CD4-positive, alpha-beta T cell treated with Interleukin-10 for 1 hour (primary cell): ENCODE data around the gene PPM1L.
A peak's percentile ranks its signal among the peaks of the same experiment; 100 is the strongest.

Experiments
- DNase-seq: peaks from one replicate; pipeline ENCODE4 v3.0.0-alpha.2; 2020

Gene PPM1L

DNA sequence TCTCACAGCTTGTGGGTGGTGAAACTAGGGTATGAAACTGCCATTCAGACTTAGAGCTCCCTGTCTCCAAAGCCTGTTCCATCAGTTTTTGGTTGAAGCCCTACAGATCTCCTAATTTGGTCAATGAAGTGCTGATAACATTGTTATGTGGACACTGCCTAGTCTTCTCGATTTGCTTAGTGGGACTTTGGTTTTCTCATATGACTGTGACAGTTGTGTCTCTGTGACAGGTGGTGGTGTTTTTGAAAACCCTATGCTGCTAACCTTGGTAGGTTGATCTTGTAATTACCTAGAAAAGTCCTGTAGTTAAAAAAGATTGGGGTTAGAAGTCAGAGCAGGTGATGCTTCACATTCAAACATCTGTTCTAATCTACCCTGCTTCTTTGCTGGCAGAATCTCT is 9.2 kb downstream of the PPM1L start:
- no peak for DNase-seq

DNA sequence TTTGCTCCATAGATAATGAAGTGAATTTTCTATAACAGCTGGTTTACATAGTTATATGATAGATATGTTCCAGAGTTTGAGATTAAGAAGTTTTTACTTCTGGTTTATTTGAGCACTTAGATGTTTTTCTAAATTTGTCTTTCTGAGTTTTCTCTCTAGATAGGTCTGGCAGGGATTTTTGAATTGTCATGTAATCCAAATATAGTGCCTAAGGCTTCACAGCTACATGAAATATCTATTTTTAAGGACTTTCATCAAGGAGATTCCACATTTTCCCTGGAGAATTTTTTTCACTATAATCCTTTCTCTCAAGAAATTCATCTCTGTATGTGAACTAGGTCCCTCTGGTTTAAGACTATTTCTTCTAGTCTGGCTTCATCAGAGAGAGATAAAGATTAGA is 12.0 kb downstream of the PPM1L start:
- no peak for DNase-seq

DNA sequence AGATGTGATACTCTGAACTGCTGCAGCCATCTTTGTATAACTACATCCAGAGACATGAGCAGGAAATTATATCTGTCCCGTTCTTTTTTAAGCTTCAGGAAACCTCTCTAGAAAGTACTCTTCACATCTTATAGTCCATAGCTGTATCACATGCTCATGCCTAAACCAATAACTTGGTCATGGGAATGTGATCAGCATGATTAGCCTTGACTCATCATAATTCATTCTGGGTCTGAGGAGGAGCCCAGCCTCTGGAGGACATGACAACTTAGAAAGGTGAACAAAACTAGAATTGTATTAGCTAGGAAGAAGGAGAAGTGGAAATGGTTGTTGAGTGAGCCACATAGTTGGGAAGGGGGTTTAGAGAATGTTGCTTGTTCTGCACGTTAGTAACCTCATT is 12.9 kb downstream of the PPM1L start:
- no peak for DNase-seq

DNA sequence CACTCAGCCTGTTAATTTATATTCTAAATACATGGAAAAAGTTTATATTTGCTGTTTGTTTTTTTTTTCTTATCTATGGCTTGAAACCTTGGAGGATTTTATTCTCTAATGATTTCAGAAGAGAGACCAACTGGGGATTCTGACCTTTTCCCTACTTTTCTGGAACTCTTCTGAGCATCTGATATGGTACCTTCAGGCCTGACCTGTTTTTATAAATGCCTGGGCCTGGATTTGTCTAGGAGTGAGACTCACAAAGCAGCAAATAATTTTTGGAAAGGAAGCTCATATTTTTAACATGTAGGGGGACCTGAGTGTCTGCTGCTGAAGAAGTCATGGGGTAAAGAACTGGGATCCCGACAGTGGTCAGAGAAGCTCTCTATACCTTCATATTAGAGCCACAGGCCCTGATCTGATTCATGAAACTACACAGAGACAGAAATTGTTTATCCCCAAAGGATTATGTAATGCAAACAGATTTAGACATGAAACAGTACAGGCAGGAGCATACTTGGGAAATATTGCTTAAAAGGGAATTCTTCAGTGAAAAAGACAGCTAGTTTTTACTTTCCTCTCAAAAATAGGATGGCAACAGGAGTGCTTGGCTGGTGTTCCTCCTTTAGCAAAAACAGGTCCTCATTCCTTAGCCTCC is 15.9 kb downstream of the PPM1L start:
- no peak for DNase-seq

DNA sequence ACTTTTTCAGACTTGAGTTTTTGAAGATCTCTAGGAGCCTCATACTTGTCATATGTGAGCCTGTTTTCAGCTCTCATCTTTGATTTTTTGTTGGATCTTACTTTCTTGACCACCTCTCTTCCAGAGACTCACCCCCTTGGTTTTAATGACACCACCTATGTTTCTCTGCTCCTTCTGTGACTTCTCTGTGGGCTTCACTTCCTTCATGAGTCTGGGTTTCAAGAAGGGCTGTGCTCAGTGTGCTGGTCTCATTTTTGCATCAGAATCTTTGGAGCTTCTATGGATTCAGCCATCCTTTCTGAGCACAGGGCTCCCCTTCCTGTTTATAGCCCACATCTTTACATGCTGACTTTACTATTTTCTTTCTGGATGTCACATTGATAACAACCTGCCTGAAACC is 17.7 kb downstream of the PPM1L start:
- DNase-seq: no peak

DNA sequence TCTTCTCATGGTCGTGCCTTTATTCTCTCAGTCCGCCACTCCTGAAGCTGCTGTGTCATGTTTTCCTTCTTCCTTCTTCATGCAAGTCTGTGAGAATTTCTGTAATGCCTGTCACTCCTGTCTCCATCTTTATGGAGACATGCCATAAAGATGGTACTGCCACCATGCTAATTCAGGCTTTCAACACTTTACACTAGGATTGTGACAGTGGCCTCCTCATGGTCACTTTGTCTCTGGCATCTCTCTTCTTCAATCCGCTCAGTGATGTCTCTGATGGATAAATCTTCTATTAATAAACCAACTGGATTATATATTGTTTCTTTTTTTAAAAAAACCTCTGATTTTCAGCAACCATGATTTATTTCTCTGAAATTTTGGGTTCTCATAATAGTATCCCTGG is 18.1 kb downstream of the PPM1L start:
- DNase-seq: no peak

DNA sequence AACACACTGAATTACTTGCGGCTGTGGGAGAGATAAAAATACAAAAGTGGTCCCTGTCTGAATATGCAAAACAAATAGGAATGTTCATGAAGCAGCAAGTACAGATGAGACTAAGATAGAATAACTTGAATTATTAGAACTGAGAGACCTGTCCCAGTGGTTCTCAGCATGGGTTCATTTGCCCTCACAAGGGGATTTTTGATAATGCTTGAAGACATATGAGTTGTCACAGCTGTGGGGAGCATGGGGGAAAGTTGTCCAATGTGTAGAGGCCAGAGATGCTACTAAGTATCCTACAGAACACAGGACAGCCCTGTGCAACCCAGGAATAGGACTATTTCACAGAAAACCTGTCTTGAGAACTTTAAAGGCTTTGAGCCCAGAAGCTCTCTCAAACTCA is 22.4 kb downstream of the PPM1L start:
- DNase-seq: no peak

DNA sequence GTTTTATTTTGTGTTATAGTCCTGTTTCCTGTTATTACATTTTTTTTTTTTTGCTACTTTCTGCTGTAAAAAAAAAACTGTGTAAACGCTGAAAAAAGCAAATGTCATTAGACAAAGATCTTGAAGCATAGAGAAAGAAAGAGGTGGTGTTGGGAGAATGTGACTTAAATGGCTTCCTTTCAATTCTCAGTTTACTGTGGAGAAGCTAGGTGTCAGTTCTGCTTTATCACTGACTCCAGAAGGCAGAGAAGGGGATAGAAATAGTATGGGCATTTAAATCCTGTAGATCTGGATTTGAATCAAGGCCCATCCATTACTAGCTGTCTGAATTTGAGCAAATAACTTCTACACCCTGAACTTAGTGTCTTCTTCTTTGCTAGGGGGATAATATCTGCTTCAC is 23.0 kb downstream of the PPM1L start:
- DNase-seq: no peak

DNA sequence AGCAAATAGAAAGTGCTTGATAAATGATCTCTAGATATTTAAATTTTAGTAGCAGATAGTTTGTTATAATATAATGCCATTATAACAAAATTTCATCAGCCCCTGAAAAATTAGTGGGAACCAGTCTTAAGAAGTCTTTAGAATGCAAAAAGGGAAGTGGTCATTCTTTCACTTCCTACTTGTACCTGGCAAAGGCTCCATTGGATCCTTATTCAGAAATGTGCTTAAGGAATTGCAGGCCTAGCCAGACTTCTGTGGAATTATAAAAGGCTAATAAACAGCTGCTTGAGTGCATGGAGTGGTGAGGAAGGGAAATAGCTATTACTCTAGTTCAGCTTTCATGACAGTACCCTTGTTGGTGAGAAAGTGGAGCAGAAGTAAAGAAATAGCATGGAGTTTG is 24.2 kb downstream of the PPM1L start:
- DNase-seq: no peak

DNA sequence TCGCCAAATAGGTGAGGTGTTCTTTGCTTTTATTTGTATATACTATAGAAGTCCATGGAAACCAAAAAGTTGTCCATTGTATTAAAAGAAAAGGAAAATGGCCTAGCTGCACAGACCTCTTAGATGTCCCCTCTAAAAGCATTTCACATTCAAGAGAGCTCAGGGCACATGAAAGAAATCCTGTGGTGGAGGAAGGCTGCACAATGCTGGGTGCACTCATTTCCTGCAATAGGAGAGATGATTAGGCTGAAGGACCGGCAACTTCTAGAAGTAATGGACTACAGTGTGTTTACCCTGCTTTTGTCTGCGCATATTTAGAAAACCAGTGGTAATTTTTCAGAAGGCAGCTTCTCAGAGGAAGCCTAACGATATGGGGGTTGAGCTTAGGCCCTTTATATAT is 25.4 kb downstream of the PPM1L start:
- no peak for DNase-seq

DNA sequence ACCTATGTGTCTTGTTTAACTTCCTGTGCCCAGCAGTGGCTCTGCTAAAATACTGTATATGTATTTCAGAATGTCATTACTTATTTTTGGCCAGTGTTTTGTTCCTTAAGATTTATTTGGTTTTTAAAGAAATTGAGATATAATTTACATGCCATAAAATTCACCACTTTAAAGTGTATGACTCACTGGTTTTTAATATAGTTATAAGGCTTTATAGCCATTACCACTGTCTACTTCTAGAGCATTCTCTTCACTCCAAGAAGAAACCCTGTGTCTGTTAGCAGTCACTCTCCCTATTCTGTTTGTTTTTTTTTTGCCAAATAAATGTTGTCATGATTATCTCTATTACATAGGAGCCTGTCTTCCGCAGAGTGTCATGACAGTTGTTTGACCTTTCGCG is 25.8 kb downstream of the PPM1L start:
- DNase-seq: no peak

DNA sequence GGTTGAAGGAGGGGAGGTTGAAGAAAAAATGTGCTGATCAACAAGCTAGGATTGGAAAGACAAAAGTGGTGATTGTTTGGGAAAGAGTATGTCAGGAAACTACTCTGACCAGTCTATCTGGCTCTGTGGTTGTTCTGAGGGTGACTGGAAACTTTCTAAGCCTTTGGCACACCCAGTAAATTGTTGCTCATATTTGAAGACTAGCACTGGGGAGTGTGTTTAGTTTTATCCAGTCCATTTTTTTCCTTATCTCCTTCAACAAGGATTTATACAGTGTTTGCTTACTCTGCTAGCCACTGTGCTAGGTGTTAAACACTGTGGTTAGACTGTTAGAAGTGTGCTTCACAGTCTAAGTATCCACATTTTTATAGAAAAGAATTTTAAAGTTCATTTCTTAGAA is 28.8 kb downstream of the PPM1L start:
- DNase-seq: no peak

DNA sequence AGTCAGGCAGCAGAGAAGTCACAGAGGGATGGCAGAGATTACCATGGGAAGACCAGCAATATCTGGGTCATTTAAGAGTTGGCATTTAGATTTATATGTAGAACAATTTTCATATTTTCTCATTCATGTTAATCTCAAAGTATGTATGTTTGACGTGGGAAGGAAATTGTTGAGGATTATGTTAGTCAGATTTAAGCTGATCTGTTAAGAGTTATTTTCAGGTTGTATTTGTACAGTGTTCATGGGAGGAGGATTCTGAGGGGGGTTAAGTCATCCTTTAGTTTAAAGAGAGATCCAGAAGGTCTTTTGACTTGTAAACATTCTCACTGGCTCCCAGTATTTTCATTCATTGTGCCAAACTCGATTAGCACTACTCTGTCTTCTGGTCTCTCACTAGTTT is 34.7 kb downstream of the PPM1L start:
- DNase-seq: no peak

DNA sequence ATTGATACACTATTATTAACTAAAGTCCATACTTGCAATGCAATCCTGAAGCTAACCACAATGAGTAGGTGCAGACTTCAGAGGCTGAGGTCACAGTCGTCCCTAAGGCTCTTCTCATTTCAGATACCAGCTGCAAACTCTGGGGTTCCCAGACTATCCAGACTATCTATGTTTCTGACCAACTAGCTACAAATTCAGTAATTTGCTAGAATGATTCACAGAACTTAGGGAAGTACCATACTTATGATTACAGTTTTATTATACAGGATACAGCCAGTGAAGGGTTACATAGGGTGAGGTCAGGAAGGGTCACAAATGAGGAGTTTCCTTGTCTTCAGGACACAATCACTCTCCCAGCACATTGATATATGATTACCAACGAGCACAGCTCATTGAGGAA is 36.5 kb downstream of the PPM1L start:
- no peak for DNase-seq

DNA sequence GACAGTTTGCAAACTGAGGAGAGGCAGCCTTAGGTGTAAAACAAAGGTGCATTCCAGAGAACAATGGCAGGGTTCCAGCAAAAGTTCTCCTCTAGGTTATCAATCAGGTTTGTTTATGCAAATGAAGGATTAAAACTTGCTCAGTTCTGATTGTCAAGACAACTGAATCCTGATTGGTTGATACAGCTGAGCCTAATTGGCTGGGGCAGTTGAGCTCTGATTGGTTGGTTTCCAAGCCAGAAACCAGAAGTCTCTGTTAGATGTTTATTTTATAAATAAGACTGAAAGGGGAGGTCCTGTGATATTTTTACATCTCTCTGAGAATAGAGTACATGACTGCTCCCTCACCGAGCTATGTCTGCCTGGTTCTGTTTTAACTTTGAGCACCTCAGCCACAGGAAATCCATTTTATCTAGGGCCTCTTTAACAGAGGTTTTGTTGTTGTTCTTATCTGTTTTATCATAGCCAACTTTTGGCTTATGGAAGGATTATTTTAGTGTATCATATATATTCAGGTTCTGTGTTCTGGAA is 37.8 kb downstream of the PPM1L start:
- DNase-seq: no peak

DNA sequence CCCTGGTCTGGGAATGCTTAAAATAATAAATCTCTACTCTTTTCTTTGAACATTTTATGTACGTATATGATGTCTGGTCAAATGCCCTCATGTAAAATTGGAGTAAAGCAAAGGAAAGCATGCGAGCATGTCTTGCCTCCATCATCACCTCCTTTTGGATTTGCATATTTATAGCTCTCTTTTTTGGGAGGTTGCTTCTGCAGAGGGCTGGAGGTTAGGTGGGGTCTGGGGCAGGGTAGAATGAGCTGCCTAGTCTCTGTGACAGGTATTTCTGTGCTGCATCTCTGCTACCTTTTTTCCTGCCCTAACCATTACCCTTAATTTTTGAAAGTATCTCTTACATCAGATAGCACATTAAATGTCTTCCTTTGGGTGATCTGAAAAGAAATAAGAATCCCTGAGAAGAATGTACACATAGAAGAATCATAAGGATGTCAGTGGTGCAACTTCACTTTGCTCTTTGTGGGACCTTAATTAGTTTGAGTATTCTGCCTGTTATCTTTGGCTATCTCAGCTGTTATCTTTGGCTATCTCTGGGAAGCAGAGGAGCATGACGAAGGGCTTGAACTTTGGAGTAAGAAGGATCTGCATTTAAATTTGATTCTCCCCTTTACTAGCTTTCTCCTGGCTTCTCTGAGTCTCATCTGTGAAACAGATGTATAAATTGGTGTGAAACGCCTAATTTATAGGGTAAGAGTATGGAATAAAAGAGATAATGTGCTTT is 40.2 kb downstream of the PPM1L start:
- no peak for DNase-seq

DNA sequence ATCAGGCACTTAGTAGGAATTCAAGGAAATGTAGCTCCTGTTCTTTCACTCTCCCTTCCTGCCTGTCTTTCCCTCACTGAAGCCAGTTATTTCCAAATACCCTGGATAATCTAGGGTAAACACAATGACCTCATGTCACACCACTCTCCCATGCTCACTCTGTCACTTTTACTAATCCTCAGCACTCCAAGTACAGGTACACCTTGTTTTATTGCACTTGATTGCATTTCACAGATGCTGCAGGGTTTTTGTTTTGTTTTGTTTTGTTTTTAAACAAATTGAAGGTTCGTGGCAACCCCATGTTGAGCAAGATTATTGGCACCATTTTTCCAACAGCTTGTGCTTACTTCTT is 40.8 kb downstream of the PPM1L start:
- no peak for DNase-seq

DNA sequence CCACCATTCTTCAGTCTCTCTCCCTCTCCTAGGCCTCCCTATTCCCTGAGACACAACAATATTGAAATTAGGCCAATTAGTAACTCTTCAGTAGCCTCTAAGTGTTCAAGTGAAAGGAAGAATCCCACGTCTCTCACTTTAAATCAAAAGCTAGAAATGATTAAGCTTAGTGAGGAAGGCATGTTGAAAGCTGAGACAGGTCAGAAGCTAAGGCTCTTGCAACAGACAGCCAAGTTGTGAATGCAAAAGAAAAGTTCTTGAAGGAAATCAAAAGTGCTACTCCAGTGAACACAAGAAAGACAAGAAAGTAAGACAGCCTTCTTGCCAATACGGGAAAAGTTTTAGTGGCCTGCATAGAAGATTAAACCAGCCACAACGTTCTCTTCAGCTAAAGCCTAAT is 41.3 kb downstream of the PPM1L start:
- DNase-seq: no peak

DNA sequence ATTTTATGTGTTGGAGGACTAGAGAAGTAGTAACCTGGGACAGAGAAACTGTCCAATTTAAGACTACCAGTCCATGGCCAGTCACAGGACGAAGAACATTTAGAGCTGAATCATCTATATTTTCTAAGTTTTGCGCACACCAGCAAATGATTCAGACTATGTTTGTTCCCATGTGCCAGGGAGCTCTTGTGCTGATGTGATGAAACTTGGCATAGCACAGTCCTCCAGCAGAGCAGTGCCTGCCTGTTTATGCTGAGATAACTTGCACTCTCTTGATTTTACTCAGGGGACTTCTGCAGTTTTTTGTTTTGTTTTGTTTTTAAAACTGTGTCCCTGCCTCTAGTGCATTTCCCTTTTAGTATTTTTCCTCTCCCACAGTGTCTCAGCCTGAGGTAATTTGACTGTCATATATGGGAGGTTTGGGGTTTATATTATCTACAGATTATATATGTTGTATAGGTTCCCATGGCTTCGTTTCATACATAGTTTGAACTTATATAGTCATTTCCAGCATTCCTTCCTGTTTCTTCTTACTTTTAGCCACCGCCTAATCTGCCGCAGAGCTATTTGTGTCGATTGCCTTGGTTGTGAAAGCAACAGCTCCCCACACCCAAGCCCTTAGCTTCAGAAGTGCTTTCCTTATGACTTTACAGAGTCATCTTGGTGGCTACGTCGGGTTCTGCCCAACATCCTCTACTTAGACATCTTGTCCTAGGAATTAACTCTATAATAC is 45.5 kb downstream of the PPM1L start:
- DNase-seq: peak; percentile 40

DNA sequence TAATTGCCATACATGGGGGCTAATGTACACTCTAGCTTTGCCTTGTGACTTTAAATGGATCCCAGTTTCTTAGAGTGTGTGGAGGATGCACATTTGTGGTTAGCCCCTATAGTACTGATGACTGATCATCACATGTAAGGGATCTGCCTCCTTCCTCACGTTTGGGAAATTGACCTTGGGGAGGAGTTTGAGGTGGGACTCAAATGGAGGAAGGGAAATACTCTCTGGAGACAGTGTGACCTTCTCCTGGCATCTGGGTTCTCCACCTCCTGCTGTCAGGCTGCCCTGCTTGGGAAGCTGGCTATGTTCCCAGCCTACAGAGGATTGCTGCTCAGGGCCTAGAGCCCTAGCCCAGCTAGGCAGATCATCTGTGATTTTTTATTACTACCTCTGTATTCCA is 48.7 kb downstream of the PPM1L start:
- no peak for DNase-seq

DNA sequence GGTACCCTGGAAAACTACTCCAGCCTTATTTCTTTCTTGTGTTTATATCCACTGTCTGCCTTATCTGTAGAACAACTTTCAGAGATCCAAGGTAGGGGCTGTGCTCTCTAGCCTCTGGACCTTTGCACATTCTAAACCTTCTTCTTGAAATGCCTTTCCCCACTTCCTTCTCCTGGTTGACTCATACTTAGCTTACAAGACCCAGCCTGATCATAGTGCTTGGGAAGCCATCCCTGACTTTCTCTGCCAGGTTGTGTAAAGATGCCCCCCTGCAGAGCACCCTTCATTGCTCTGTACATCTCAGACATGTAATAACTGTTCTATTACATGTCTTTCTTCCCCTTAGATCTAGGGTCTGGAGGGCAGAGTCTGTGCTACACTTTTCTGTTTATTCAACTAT is 50.1 kb downstream of the PPM1L start:
- DNase-seq: no peak

DNA sequence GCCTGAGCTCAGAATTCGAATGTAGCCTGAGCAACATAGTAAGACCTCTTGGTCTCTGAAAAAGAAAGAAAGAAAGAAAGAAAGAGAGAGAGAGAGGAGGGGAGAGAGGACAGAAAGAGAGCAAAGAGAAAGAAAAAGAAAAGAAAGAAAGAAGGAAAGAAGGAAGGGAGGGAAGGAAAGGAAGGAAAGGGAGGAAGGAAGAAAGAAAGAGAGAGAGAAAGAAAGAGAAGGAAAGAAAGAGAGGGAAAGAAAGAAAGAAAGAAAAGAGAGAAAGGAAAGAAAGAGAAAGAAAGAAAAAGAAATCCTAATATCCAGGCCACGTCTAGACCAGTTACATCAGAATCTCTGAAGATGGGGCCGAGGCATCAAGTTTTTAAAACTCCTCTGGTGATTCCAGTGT is 50.7 kb downstream of the PPM1L start:
- no peak for DNase-seq

DNA sequence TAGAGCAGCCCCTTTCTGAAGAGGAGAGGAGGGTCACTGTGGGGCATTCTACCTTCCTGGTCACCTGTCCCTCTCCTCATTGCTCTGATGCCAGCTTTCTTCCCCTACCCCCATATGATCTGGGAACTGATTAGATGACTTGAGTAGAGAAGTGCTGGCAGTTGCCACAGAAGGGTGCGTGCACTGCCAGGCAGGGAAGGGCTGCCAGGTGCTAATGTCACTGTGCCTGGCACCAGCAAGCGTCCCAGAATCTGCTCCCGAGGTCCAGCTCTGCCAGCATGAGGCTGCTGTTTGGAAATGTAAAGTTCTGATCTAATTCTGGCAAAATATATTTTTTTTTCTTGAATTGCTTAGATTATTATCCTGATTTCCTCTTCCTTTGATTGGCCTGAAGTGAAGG is 52.8 kb downstream of the PPM1L start:
- DNase-seq: no peak

DNA sequence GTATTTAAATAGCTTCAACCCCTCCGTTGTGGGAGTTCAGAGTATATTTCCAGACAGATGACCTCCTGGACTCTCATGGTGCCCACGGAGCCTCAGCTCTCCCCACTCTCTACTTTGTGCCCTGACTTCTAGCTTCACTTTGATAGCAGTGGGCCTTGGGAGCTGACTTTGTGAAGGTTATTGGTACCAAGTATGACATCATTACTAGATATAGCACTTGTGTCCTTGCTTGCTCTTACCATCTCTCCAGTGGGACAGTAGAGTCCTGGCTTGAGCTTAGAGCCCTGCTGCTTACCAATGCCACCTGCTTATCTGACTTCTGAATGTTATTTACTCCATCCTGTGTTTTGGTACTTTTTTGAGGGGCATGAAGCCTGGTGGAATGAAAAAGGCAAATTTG is 53.4 kb downstream of the PPM1L start:
- no peak for DNase-seq
